Measurements from ENCODE around the gene TLCD4.
A peak's percentile ranks its signal among the peaks of the same experiment; 100 is the strongest.
"Not testable (repeated sequence)": the region's sequence is repeated elsewhere in the genome, so short reads cannot be mapped to it uniquely, and the experiment has no call there.

TLCD4 gene

GRCh38 chr1:95117207-95118066, at the start of gene TLCD4:
TLCD4 (plus strand) TSS chr1:95117355; CDS start chr1:95143902, 26,547 bp downstream.
- no peak for DNase-seq

- no peak for DNase-seq
Measured at GRCh38 chr1:95067568-95067967, 49.6 kb upstream of the TLCD4 start.

GRCh38 chr1:95068956-95069709, 48.0 kb upstream of the TLCD4 start:
- no peak for DNase-seq

- no peak for DNase-seq
Measured at GRCh38 chr1:95069710-95070093, 47.5 kb upstream of the TLCD4 start.

- DNase-seq: no peak
Measured at GRCh38 chr1:95071539-95071938, 45.6 kb upstream of the TLCD4 start.

GRCh38 chr1:95072117-95072516, 45.0 kb upstream of the TLCD4 start:
- no peak for DNase-seq

GRCh38 chr1:95072532-95073419, 44.4 kb upstream of the TLCD4 start, which contains the start of gene ALG14:
ALG14 (minus strand) TSS chr1:95072951; CDS start chr1:95072898, 53 bp downstream.
- DNase-seq: peak; percentile 96

- no peak for DNase-seq
Measured at GRCh38 chr1:95073446-95073845, 43.7 kb upstream of the TLCD4 start.

GRCh38 chr1:95076034-95076433, 41.1 kb upstream of the TLCD4 start:
- no peak for DNase-seq

- DNase-seq: no peak
Measured at GRCh38 chr1:95080446-95080845, 36.7 kb upstream of the TLCD4 start.

GRCh38 chr1:95080879-95081278, 36.3 kb upstream of the TLCD4 start:
- no peak for DNase-seq

- peak; percentile 85 for DNase-seq
Measured at GRCh38 chr1:95084317-95085176, 32.6 kb upstream of the TLCD4 start.

GRCh38 chr1:95085376-95085775, 31.8 kb upstream of the TLCD4 start:
- DNase-seq: peak; percentile 96

GRCh38 chr1:95086949-95087533, 30.1 kb upstream of the TLCD4 start:
- DNase-seq: peak; percentile 51

- DNase-seq: peak; percentile 83
Measured at GRCh38 chr1:95088303-95088702, 28.9 kb upstream of the TLCD4 start.

- peak; percentile 69 for DNase-seq
Measured at GRCh38 chr1:95089650-95090287, 27.4 kb upstream of the TLCD4 start.

- not testable (repeated sequence) for DNase-seq
Measured at GRCh38 chr1:95091290-95091689, 25.9 kb upstream of the TLCD4 start.

- not testable (repeated sequence) for DNase-seq
Measured at GRCh38 chr1:95092891-95093290, 24.3 kb upstream of the TLCD4 start.

- DNase-seq: no peak
Measured at GRCh38 chr1:95093296-95093695, 23.9 kb upstream of the TLCD4 start.

GRCh38 chr1:95094923-95095322, 22.2 kb upstream of the TLCD4 start:
- DNase-seq: peak; percentile 84

GRCh38 chr1:95095833-95096217, 21.3 kb upstream of the TLCD4 start:
- no peak for DNase-seq
